ENCODE measurements around the gene HDDC2. TPM values are rescaled to one million over a fixed set of nuclear protein-coding genes. Genes with fewer than 3 reads are reported as not detected.

Gene HDDC2
- total and polyA plus RNA-seq, 2 experiments from 2014 or later = 69.5 to 131 TPM

DNA sequence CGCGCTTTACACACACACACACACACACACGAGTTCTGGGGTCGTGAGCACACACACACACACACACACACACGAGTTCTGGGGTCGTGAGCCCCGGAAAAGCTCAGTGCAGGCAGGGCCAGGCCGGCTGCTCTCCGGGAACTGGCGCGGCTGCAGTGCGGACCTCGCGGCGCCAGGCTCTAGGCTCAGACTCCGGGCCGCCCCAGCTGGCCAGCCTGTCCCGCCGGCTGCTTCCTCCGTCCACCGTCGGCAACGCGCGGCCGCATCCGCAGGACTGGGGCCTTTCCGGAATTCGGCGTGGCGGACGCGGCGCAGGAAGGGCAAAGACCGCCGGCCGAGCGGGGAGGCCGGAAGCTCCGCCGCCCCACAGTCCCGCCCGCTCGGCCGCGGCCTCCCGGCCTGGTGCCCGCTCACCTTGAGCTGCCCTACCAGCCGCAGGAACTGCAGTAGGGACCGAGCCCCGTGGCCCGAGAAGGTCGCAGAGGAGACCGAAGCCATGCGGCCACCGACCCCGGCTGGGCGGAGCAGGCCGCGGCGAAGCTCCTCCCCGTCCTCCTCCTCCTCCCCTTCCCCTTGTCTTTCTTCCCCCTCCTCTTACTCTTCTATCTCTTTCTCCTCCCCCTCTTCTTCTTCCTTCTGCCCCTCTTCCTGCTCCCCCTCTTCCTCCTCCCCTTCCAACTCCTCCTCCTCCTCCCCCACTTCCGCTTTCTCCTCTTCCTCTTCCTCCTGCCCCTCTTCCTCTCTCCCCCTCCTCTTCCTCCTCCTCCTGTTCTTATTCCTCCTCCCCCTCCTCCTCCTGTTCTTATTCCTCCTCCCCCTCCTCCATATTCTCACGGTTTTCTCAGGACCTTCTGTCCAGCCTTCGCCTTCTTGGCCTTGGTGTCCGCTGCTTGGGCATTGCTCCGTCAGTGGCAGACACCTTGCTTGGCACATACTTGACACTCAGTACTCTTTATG, at the start of gene HDDC2 (continued):
- TF ChIP-seq ZNF114 (CRISPR knock-in tag; IDR thresholded peaks at IDR 0.05) = no peak

DNA sequence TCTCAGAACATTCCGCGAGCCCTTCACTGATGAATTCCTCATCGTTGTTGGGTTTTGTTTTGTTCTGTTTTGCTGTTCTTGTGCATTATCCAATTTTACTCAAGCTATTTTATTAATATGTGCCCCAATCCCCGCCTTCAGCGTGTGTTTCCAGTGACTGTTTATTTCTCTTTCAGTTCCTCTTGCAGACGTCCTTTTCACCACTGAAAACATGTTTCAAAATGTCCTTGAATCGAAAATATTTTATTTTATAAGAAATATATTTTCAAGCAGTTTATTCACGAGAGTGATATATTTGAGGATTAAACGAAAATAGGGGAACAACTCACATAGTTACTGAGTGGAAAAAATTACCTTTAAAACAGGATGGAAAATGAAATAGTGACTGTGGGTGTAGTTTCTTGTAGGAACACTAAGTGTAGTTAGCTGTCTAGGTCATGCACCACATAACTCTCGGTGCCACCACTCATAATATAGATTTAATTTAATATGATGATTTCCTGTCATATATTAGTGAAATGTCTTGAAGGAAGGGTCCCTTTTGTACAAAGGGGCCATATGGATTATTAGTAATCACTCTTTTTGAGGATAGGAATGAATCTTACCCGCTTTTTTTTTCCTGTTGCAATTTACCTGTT, 45.3 kb upstream of the HDDC2 start:
- Histone ChIP-seq H3K9me2 (ENCODE audit: insufficient read depth) (no peaks in the 10 kb centered on the region), H3K79me2 (replicated peaks; ENCODE audit: insufficient read depth) (no peaks in the 10 kb centered on the region), H4K20me1 (replicated peaks; ENCODE audit: insufficient read depth) (no peaks in the 10 kb centered on the region), H3K36me3 (ENCODE audit: insufficient read depth) (no peaks in the 10 kb centered on the region), H3K27me3 (ENCODE audit: insufficient read depth) (no peaks in the 10 kb centered on the region), H3K4me2 (no peak overlapping the region), H3K4me3 (no peak overlapping the region), H3K4me1 (ENCODE audit: insufficient read depth) (peaks cover 13% of the 10 kb centered on the region; the same call in 1 of the 2 replicates), H3F3A (replicated peaks; ENCODE audit: low read depth) (no peaks in the 10 kb centered on the region), H2AFZ (peak overlapping the region; percentile 98; the same call in 1 of the 2 replicates), H3K27ac (ENCODE audit: low read depth) (no peak overlapping the region)
- Mint-ChIP-seq H3K4me1 (no peaks in the 10 kb centered on the region), H3K27me3 (ENCODE audit: insufficient read depth, low read depth, poor library complexity) (no peaks in the 10 kb centered on the region), H3K36me3 (ENCODE audit: low read depth) (no peaks in the 10 kb centered on the region), H3K9me3 (no peaks in the 10 kb centered on the region), H3K4me3 (no peak overlapping the region), H3K27ac (no peak overlapping the region)
- DNase-seq (ENCODE audit: low spot score) (no peak), ATAC-seq (no peak)
- TF ChIP-seq ZNF331 (CRISPR knock-in tag; IDR thresholded peaks at IDR 0.05; ENCODE audit: low read depth) (no peak), ZNF114 (CRISPR knock-in tag; IDR thresholded peaks at IDR 0.05) (no peak), JUNB (IDR thresholded peaks at IDR 0.05; ENCODE audit: unreplicated experiment) (no peak), EZH2 (IDR thresholded peaks at IDR 0.05; ENCODE audit: low read depth, unreplicated experiment) (no peak), CREB1 (CRISPR knock-in tag; IDR thresholded peaks at IDR 0.05; ENCODE audit: low read depth) (no peak)
- TF ChIP-seq, protein P1, sequence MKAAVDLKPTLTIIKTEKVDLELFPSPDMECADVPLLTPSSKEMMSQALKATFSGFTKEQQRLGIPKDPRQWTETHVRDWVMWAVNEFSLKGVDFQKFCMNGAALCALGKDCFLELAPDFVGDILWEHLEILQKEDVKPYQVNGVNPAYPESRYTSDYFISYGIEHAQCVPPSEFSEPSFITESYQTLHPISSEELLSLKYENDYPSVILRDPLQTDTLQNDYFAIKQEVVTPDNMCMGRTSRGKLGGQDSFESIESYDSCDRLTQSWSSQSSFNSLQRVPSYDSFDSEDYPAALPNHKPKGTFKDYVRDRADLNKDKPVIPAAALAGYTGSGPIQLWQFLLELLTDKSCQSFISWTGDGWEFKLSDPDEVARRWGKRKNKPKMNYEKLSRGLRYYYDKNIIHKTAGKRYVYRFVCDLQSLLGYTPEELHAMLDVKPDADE (IDR thresholded peaks at IDR 0.05) = no peak

GRCh38 chr6:125346201-125346925, 44.6 kb upstream of the HDDC2 start:
- H2AFZ ChIP-seq = peak overlapping the region; percentile 98
- no peaks in the 10 kb centered on the region for H3K27me3 Mint-ChIP-seq (ENCODE audit: insufficient read depth, low read depth, poor library complexity)
- TF ChIP-seq, protein P2, sequence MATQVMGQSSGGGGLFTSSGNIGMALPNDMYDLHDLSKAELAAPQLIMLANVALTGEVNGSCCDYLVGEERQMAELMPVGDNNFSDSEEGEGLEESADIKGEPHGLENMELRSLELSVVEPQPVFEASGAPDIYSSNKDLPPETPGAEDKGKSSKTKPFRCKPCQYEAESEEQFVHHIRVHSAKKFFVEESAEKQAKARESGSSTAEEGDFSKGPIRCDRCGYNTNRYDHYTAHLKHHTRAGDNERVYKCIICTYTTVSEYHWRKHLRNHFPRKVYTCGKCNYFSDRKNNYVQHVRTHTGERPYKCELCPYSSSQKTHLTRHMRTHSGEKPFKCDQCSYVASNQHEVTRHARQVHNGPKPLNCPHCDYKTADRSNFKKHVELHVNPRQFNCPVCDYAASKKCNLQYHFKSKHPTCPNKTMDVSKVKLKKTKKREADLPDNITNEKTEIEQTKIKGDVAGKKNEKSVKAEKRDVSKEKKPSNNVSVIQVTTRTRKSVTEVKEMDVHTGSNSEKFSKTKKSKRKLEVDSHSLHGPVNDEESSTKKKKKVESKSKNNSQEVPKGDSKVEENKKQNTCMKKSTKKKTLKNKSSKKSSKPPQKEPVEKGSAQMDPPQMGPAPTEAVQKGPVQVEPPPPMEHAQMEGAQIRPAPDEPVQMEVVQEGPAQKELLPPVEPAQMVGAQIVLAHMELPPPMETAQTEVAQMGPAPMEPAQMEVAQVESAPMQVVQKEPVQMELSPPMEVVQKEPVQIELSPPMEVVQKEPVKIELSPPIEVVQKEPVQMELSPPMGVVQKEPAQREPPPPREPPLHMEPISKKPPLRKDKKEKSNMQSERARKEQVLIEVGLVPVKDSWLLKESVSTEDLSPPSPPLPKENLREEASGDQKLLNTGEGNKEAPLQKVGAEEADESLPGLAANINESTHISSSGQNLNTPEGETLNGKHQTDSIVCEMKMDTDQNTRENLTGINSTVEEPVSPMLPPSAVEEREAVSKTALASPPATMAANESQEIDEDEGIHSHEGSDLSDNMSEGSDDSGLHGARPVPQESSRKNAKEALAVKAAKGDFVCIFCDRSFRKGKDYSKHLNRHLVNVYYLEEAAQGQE (IDR thresholded peaks at IDR 0.05; ENCODE audit: unreplicated experiment) = no peak
- TF ChIP-seq, protein P1 (IDR thresholded peaks at IDR 0.05) = no peak

More at GRCh38 chr6:125346201-125346925, 44.6 kb upstream of the HDDC2 start:
- no peak overlapping the region for H3K27ac ChIP-seq (ENCODE audit: low read depth)
- no peaks in the 10 kb centered on the region for H3K79me2 ChIP-seq (replicated peaks; ENCODE audit: insufficient read depth)
- Mint-ChIP-seq H3K4me3 (no peak overlapping the region), H3K36me3 (ENCODE audit: low read depth) (no peaks in the 10 kb centered on the region), H3K27ac (no peak overlapping the region), H3K4me1 (no peaks in the 10 kb centered on the region), H3K9me3 (no peaks in the 10 kb centered on the region)
- no peaks in the 10 kb centered on the region for H3K36me3 ChIP-seq (ENCODE audit: insufficient read depth)
- H3K9me2 ChIP-seq (ENCODE audit: insufficient read depth) = no peaks in the 10 kb centered on the region
- H3K27me3 ChIP-seq (ENCODE audit: insufficient read depth) = no peaks in the 10 kb centered on the region
- H3F3A ChIP-seq (replicated peaks; ENCODE audit: low read depth) = no peaks in the 10 kb centered on the region
- H3K4me2 ChIP-seq = peak overlapping the region; percentile 35; the same call in 1 of the 2 replicates
- ATAC-seq (peak; percentile 76), DNase-seq (ENCODE audit: low spot score) (peak; percentile 17)
- H3K4me1 ChIP-seq (ENCODE audit: insufficient read depth) = peaks cover 13% of the 10 kb centered on the region; the same call in 1 of the 2 replicates
- no peak overlapping the region for H3K4me3 ChIP-seq
- no peaks in the 10 kb centered on the region for H4K20me1 ChIP-seq (replicated peaks; ENCODE audit: insufficient read depth)
